GM21447 (cell line): ENCODE measurements around the gene GREB1.
"Not testable (repeated sequence)": the region's sequence is repeated elsewhere in the genome, so short reads cannot be mapped to it uniquely, and the experiment has no call there.

Experiments
- ATAC-seq: cut with Tn5 transposase; IDR thresholded peaks from one replicate; pipeline ENCODE4 v1.9.1; 2021; ENCODE audit not compliant: unreplicated experiment

GREB1 gene

GRCh38 chr2:11659115-11659475 is 125.2 kb downstream of the GREB1 start:
- no peak for ATAC-seq

- ATAC-seq = no peak
Observed at GRCh38 chr2:11659851-11660250, 126.0 kb downstream of the GREB1 start.

- not testable (repeated sequence) for ATAC-seq
Observed at GRCh38 chr2:11660396-11660795, 126.6 kb downstream of the GREB1 start.

- no peak for ATAC-seq
Observed at GRCh38 chr2:11661891-11662435, 128.1 kb downstream of the GREB1 start.

GRCh38 chr2:11662882-11663281 is 129.0 kb downstream of the GREB1 start:
- ATAC-seq = no peak

GRCh38 chr2:11663427-11663826 is 129.6 kb downstream of the GREB1 start:
- no peak for ATAC-seq

- no peak for ATAC-seq
Observed at GRCh38 chr2:11665028-11665427, 131.2 kb downstream of the GREB1 start.

GRCh38 chr2:11665510-11666362 is 131.9 kb downstream of the GREB1 start:
- ATAC-seq = no peak

- no peak for ATAC-seq
Observed at GRCh38 chr2:11667194-11667593, 133.3 kb downstream of the GREB1 start.

- ATAC-seq = no peak
Observed at GRCh38 chr2:11667866-11668637, 134.2 kb downstream of the GREB1 start.

- no peak for ATAC-seq
Observed at GRCh38 chr2:11669454-11670291, 135.8 kb downstream of the GREB1 start, which contains the start of gene NTSR2. TSS of gene NTSR2 (minus strand) at chr2:11670195. CDS start at chr2:11670129, 66 bp downstream.

- ATAC-seq = no peak
Observed at GRCh38 chr2:11672407-11672806, 138.6 kb downstream of the GREB1 start.

GRCh38 chr2:11674983-11675382 is 141.1 kb downstream of the GREB1 start:
- no peak for ATAC-seq

GRCh38 chr2:11675423-11676112 is 141.7 kb downstream of the GREB1 start:
- no peak for ATAC-seq

- ATAC-seq = no peak
Observed at GRCh38 chr2:11676640-11677039, 142.8 kb downstream of the GREB1 start.

- no peak for ATAC-seq
Observed at GRCh38 chr2:11677136-11678055, 143.6 kb downstream of the GREB1 start.

GRCh38 chr2:11678306-11678960 is 144.6 kb downstream of the GREB1 start:
- no peak for ATAC-seq

GRCh38 chr2:11679016-11679415 is 145.2 kb downstream of the GREB1 start:
- ATAC-seq = no peak
